GM21529 (cell line): ENCODE results near the gene EIF3F.
"Not testable (repeated sequence)": the region's sequence is repeated elsewhere in the genome, so short reads cannot be mapped to it uniquely, and the experiment has no call there.

Experiments
- ATAC-seq: cut with Tn5 transposase; IDR thresholded peaks from one replicate; pipeline ENCODE4 v1.9.1; 2021; ENCODE audit not compliant: unreplicated experiment

EIF3F gene

DNA sequence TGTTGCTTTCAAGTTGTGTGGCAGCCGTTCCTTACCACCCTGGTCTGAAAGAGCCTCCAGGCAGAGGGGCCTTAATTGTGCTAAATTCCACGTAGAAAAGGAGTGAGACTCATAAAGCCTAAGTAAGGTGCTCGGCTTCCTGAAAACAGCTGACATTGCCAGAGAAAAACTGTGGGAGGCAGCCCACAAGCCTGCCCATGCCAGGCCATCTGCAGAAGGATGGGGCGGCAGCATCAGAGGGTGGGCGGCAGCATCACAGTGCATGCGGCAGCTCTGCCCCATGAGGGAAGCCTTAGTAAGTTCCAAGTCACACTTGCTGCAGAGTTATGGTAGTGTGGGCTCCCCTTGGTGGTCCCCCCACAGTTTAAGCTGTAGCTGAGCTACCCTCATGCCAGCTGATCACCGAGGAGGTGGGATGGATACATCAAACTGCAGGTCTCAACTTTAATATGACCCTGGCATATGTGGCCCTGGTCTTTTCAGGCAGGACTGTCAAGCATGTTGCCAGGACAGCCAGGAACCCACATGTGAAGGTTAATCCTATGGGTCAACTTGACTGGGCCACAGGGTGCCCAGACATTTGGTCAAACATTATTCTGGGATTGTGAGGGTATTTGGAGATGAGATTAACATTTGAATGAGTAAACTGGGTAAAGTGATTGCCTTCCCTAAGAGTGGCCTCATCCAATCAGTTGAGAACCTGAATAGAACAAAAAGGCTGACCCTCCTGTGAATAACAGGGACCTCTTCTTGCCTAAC, 3.1 kb upstream of the EIF3F start:
- ATAC-seq: no peak

DNA sequence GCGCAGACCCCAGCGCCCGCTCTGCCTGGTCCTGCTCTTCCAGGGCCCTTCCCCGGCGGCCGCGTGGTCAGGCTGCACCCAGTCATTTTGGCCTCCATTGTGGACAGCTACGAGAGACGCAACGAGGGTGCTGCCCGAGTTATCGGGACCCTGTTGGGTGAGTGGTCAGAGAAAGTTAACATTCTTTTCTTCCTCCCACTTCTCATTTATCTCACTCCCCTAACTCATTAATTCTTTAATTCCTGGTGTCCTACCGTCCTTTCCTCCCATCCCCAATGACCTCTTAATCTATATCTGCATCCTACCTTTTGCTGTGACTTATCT, 385 bp downstream of the EIF3F start:
- ATAC-seq: not testable (repeated sequence)

DNA sequence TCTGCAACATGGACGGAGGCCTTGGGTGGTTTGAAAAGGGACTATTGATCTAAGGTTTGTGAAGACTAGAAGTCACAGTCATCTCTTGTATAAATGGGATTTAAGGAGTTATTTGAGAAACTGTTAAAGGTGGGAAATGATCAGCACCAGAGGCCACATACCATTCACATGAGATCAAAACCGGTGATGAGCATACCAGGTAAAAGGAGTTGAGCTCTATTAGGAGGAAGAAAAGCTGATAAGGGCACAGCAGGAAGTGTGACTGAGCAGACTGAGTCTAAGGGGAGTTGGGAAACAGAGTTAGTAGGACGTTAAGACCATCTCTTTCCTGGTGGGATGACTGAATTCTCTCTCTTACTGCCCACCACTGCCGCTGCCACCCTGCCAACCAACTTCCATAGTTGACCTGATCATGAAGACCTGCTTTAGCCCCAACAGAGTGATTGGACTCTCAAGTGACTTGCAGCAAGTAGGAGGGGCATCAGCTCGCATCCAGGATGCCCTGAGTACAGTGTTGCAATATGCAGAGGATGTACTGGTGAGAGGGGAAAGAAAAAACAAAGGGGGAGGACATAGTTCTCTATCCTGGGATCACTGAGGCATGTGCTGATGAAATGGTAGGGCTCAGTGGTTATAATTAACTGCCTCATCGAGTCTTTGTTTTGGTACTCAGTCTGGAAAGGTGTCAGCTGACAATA, 7.6 kb downstream of the EIF3F start:
- no peak for ATAC-seq

DNA sequence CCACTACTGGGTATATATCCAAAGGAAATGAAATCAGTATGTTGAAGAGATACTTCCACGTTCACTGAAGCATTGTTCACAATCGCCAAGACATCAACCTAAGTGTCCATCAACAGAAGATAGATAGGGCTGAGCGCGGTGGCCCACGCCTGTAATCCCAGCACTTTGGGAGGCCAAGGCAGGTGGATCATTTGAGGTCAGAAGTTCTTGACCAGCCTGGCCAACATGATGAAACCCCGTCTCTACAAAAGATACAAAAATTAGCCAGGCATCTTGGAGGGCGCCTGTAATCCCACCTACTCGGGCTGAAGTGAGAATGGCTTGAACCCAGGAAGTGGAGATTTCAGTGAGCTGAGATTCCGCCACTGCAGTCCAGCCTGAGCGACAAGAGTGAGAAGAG, 12.7 kb downstream of the EIF3F start:
- ATAC-seq: no peak

DNA sequence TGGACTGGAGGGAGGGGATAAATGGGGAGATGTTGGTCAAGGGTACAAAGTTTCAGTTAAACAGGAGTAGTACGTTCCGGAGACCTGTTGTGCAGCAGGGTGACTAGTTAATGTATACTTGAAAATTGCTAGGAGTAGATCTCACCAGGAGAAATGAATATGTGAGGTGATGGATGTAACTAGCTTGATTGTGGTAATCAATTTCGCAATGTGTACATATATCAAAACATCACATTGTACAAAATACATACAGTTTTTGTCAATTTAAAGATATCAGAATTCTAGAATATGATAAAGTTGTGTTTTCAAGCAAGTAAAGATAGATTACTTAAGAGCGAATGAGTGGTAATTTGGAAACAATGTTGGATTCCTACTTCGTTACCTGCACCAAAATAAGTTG, 13.3 kb downstream of the EIF3F start:
- no peak for ATAC-seq

DNA sequence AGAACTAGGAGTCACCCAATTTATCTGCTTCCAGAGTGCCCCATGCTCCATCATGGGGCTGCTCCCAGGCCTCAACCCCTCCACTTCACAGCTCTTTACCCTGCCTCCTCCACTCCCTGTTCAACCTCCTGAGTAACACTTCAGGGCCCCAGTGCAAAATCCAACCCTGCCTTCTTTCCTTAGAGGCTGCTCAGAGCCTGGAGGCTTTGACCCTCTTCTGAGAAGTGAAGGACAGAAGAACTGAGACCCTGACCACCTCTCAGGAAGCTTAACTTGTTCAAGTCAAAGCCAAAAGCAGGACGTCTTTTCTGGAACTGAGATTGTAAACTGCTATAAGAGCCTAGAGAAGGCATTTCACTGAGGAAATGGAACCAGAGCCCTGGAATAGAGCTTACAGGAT, 15.5 kb downstream of the EIF3F start:
- ATAC-seq: no peak

DNA sequence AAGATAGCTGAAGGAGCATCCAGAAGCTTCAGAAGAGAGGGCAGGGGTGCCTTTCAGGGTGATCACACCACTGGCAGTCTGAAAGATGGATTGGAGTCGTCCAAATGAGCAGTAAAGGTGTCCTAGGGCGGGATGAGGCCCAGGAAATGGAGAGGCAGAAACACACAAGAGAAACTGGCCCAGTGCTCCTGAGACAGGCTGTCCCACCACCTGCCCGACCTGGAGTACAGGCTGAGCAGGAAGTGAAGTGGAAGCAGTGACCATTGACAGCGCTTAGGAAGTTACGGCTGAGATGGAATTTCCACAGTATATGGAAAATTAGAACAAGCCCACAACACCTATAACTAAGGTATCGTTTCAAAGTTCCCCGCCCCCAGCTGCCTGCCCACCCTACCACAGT, 16.1 kb downstream of the EIF3F start:
- no peak for ATAC-seq

DNA sequence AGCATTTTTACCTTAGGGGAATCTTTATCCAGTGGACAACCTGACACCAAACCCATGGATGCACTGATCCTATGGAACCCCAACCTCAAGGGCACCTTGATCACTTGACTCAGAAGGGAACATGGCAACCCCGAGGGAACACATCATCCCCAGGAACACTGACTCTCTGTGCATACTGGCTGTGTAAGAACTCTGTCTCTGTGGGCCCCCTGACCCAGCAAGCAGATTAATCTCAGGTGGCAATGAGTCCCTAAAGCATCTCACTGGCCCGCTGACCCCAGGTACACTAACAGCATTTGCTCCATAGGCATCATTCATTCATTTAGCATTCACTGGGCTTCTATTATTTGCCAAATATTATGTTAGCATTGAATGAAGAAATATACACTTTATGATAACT, 16.9 kb downstream of the EIF3F start:
- no peak for ATAC-seq

DNA sequence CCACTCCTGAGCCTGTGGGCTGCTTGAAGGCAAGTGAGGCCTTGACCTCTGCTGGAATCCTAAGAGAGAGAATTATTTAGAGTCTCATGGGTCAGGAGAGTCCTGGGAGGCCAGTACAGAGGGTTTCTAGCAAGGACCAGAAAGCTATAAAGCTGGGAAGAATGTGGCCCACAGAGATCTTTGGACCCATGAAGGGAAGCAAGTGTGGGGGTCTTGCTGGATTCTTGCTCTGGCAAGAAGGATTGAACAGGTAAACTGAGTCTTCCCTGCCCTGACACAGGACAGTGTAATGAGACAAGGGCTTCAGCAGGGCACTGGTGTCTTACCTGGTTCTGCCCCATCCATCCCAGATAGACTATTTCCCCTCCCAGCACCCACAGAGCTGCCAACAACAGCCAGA, 18.4 kb downstream of the EIF3F start:
- no peak for ATAC-seq

DNA sequence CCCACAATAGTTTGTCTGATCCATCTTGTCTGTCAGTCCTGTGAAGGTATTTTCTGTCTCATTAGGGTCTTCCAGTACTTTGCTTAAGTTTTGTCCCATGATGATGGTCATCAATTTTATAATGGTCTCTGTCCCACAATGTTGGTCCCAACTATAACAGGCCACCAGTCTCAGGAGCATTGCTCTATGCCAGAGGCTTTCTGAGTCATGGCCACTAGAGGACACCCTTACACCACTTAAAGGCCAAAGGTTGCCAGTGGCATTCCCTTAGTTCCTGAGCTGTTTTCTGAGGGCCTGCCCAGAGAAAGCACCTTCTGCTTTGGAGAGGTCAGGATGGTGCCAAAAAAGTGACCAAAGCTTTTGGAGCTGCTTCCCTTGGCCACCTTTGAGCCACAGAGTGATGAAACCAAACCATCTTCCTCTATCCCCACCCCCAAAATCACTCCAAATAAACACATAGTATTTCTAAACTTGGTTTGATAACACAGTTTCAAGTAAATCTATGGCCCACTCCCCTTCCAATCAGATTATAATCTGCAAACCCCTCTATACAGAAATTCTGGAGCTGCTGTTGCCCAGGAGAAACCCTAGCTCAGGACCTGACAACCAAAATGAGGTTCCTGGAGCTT, 19.3 kb downstream of the EIF3F start:
- peak; percentile 73 for ATAC-seq

DNA sequence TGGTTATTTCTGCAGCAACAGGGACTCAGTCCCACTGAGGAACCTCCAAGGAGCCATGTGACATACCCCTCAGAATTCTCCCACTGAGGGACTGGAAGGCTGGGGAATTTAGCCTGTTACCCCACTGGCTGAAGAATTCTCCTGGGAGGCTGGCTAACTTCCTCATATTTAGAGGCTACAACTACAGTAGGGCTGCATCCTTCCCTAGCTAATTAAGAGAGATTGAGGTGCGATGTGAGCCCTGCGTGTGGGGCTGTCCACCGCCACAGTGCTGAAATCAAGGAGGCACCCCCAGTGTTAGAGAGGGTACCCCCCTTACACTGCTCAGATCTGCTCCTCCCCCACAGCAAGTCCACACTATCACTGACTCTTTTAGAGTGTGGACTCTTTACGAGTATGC, 21.1 kb downstream of the EIF3F start:
- ATAC-seq: no peak

DNA sequence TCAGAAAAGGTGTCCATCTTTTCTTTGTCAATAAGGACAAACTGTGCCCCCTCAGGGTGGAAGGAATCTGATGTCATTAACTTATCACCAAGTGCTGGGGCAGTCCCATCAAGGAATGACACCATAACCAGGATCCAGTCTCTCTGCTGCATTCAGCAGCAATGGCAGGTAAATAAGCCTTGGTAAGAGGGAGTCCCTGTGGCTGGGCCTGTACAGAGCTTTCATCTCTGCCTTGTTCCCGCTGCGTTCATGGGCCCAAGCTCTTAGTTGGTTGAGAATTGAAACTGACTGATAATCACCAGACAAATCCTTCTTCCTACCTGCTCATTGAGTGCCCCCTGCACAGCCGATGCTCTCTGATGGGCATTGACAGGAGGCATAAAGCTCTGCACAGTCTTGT, 22.7 kb downstream of the EIF3F start:
- ATAC-seq: no peak

DNA sequence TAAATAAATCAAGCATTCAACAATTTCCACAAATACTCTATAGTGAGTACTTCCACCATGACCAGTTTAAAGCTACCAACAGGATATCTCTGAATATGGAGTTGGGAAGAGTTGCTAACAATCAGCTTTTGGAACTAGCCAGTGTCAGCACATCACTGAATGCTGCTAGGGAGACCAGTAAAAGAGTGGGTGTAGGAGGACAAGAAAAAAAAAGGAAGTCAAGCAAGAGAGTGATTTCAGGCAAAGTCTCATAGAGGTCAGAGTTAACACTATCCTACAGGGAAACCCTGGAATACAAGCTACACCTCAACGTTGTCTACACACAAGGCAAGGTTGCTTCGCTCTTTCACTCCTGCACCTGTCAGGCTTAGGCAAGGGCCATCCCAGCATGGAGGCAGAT, 24.2 kb downstream of the EIF3F start:
- no peak for ATAC-seq

DNA sequence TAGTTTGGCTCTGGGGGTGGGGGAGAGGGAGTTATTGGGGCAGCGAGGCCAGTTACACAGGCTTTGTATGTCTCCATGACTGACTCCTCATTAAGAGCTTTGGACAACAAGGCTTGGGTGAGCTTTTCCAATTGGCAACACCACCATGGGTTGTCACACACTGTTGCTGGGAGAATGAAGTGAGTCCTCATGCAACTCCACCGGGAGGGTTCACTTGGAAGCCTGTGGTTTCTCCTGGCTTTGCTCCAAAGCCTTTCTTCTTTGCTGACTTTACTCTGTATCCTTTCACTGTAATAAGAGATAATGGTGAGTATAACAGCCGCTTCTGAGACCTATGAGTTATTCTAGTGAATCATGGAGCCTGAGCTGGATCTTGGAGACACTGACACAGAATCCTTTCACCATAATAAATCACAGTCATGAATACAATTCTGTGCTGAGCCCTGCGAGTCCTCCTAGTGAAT, 24.9 kb downstream of the EIF3F start:
- ATAC-seq: no peak

DNA sequence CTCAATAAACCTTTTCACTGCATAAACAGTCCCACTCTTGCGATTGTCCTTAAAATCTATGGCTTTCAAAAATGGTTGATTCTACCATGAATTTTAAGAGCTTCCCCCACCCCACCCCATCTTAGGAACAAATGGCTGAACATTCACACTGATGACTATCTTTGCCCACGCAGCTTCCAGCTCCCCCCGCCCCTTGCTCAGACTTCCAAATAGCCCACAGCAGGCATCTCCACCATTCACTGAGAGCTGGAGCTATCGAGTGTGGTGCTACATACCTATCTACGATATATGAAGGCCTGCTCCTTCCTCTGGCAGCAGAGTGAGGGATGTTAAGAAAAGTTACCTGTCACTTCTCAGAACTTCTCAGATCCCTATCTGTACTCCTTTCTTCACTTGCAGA, 26.7 kb downstream of the EIF3F start:
- no peak for ATAC-seq

DNA sequence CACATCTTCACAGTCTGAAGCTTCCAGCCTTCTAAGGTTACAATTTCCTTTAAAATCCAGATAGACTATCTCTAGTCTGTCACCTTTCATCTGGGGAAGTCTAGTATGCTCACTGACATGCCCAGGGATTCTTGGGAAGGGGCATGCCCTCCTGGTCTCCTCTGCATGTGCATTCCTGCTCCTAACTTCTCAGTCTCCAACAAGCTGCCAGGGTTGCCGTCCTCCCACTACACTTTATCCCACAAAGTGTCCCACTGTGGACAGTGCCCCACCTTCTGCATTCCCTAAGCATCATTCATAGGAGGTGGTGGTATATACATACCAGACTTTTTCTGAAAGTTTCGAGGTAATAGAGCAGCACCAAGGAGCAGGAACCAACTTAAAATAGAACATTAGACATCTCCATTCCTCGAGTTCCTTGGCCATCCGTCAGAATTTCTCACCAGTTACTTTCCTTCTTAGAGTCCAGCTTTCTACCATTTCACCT, 28.7 kb downstream of the EIF3F start:
- ATAC-seq: no peak

DNA sequence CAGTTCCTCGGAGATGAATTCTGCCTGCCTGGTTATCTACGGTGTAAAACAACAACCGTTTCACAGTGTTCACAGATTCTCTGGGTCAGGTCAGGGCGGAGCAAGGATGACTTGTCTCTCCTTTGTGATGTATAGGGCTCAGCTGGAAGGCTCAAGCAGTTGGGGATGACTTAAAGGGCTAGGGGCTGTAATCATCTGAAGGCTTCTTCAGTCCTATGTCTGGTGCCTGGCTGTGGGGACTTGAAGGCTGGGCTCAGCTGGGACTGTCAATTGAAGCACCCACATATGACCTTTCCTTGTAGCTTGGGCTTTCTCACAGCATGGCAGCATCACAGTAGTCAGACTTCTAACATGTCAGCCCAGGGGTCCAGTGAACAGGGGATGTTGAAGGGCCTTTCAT, 29.3 kb downstream of the EIF3F start:
- ATAC-seq: no peak

DNA sequence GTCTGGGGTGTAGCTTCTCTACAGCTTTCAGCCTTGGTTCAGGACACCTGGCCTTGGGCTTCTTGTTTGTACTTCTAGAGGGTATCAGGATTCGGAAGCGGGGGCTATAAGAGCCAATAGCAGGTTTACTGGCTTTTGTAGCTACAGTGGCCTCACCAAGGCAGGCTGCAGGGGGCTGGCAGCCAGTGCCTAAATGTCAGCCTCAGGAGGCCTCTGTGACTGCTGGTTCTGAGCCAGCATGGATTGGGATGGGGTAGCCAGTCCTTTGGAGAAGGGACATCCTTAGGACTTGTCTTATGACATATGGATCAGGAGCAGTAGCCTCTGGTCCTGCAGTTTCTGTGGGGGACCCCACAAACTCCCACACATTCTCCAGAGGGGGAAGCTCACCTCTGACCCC, 29.9 kb downstream of the EIF3F start:
- ATAC-seq: no peak

DNA sequence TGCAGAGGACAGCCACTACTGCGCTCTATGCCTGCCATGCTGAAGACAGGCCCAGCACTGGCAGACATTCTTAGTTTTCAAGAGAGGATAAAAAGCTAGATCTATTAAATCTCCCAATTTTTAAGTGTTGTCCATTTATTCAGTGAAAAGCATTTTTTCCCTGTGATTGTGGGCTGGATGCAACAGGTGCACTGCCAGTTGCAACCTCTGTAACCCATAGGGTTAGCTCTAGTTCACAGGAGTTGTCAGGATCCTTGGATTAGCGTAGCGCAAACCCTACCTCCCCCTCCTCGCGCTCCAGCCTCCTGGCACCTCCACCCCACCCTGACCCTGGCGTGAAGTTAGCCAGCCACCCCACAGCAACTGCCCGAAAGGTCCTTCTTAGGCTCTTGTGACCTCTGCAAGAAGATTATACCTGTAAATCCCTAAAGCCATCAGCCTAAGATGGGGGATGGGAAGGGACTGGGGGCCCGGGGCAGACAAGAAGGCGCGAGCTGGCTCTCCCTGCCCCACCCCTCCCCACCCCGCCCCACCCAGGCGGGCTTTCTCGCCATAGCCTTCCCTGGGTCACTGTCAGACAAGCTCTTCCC, 30.9 kb downstream of the EIF3F start:
- no peak for ATAC-seq

DNA sequence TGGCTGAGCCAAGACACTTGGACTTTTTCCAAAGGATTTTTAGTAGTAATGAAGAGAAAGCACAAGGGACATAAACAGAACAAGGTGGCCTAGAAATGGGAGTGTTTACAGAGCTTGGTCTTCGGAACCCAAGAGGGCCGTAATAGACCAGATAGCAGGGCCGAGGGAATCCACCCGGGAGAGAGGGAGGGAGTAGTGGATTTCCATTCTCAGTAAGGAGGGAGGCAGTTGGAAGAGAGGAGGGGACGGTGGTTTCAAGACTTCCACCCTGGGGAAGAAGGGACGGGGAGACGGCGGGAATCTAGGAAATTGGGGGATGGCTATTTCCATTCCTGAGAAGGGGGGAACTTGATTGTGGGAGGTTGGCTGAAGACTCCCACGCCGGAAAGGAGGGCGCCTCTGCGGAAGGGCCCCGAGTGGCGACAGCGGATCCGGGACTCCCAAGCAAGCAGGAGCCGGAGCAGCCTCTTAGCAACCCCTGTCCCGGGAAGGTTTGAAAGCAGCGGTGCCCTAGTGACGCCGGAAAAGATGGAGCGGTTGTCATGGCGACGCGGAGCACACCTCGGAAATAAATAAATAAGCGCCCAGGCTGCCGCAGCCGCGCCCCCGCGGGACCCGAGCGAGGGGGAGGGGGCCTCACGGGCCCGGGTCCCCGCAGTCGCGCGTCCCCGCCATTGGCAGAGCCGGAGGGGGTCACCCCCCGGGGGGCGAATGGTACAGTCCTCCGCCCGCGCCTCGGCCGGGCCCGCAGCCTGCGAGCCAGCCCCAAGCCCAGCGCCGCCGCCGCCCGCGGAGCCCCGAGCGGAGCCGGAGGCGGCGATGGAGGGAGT, 31.6 kb downstream of the EIF3F start:
- ATAC-seq: peak; percentile 55
